Stimulated activated CD8-positive, alpha-beta memory T cell treated with anti-CD3 and anti-CD28 coated beads, Interleukin-12 subunit alpha, Interleukin-12 subunit beta, amount 100 ng/mL, for 24 hours (primary cell): ENCODE results near the gene OPRD1.
"Not testable (repeated sequence)": the region's sequence is repeated elsewhere in the genome, so short reads cannot be mapped to it uniquely, and the experiment has no call there.

Source experiments
- DNase-seq: peaks from one replicate; pipeline ENCODE4 v3.0.0-alpha.2; 2020; ENCODE audit errors: extremely low read depth

The OPRD1 gene

DNA sequence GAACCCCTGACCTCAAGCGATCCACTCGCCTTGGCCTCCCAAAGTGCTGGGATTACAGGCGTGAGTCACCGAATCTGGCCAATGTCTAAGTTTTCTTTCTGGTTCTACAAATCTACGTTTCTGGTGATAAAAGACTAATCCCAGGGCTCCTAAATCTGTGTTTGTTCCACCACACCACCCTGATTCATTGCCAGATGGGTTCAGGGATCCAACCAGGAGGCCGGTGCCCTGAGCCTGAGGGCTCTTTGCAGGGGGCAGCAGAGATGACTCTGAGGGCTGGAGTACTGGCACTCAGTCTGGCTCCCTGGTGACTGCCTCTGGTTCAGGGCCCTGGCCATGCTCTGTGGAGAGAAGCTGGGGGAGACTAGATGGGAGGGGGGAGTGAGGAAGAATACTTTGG, 10.5 kb upstream of the OPRD1 start:
- DNase-seq: no peak

DNA sequence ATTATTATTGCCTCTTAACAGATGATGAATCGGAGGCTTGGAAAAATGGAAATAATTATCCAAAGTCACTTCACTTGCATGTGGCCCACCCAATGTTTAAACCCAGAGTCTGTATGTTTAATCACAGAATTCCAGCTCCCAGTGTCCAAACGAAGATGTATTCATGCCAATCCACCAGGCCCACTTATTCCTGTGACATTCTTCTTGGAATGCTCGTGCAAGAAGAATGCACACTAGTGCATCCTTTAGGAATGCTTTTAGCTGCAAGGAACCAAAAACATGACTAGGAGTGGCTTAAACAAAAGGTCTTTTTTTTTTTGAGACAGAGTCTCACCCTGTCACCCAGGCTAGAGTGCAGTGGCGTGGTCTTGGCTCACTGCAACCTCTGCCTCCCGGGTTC, 8.9 kb upstream of the OPRD1 start:
- no peak for DNase-seq

DNA sequence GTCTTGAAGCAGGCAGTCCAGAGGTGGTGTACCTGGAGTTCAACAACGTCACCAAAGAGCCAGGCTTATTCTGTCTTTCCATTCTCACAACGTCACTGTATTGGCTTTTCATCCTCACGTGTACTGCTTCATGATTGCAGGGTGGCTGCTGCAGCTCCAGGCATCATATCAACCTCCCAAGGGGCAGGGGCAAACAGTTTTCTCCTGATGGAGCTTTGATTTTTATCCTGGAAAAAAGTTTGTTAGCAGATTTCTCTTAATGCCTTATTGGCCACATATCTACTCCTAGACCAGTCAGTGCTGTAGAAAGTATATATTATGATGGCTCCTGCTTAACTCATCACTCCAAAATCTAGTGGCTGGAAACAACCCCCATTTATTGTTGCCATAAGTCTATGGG, 8.3 kb upstream of the OPRD1 start:
- DNase-seq: no peak

DNA sequence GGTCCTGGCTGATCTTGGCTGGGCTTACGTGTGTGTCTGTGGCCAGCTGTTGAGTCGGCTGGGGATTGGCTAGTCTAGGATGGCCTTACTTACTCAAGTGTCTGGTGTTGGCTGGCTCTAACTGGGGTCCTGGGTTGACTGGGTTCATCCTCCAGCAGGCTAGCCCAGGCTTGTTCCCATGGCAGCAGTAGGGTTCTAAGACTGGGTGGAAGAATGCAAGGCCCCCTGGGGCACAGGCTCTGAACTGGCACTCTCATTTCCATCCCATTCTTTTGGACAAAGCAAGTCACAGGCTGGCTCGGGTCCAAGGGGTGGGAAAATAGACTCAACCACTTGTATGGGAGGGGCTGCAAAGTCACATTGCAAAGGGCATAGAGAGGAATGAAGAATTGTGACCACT, 7.9 kb upstream of the OPRD1 start:
- DNase-seq: no peak

DNA sequence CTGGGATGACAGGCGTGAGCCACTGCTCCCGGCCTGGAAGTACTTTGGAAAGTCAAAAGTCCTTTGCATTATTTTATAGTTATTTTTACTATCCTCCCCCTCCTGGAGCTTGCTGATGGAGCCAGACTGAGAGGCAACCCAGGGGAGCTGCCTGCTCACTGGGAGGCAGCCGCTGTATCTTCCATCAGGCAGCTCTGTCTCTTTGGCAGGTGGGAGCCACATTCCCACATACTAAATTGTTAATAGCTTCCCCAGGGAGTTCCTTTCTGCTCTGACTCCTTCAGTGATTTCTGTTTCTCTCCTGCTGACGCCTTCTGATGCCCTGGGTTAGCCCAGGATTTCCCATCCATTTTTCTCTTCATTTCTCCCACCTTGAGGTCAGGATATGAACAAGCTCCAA, 4.9 kb upstream of the OPRD1 start:
- DNase-seq: no peak

- DNase-seq: no peak
Observed at GRCh38 chr1:28807986-28808385, 4.0 kb upstream of the OPRD1 start.

GRCh38 chr1:28811369-28811765, 603 bp upstream of the OPRD1 start:
- DNase-seq: no peak

DNA sequence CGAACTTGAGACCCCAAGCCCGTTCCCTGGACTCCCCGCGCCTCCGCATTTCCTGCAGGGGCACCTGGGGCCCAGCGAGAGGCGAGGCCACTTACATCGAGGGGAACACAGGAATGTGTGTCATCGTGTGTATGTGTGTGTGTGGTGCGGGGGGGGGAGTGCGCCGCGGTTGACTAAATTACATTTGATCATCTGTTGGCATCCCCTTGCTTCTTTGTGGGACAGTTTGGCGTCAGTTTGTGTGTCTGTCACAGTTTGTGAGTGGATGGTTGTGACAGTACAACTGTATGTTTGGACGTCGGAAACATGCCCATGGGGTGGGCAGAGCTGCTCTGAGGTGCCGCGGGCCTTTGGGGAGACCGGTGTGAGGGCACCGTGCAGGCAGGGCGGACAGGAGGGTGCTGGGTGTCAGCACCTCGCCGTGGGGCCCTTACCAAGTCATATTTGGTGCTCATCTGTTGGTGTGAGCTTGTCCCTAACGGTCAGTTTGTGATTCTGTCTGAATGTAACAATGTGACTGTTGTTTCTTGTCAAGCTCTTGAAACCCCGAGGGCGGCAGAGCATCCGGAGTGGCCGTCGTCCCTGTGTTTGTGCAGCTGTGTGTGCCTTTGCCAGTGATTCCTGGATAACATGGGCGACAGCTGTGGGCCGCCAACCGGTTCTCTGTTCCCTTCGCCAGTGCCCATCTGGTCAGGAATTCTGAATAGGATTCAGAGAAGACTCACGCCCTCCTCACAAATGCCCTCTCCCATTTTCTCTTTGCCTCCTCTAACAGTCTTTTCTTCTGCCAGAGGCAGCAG, 899 bp downstream of the OPRD1 start:
- DNase-seq: no peak

GRCh38 chr1:28813931-28814465, 2.0 kb downstream of the OPRD1 start:
- no peak for DNase-seq

GRCh38 chr1:28815533-28816185, 3.7 kb downstream of the OPRD1 start:
- no peak for DNase-seq

DNA sequence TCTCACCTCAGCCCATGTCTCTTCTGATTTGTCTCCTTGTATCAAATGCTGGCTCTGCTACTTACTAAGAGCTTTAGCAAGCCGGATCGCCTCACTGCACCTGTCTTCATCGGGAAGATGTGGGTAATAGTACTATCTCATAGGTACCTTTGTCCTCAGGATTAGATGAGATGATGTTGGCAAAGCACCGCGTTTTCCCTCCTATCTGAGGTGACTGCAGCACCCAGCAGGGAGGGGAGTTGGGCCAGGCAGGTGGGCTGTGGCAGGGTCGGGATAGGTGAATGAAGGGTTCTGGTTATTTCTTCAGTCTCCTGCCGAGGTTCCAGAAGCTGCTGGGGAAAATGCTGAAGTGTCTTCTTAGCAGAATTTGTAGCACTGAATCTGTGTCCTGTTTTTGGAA, 5.2 kb downstream of the OPRD1 start:
- DNase-seq: no peak

- no peak for DNase-seq
Observed at GRCh38 chr1:28819020-28819419, 7.0 kb downstream of the OPRD1 start.

GRCh38 chr1:28822799-28823198, 10.8 kb downstream of the OPRD1 start:
- DNase-seq: no peak

DNA sequence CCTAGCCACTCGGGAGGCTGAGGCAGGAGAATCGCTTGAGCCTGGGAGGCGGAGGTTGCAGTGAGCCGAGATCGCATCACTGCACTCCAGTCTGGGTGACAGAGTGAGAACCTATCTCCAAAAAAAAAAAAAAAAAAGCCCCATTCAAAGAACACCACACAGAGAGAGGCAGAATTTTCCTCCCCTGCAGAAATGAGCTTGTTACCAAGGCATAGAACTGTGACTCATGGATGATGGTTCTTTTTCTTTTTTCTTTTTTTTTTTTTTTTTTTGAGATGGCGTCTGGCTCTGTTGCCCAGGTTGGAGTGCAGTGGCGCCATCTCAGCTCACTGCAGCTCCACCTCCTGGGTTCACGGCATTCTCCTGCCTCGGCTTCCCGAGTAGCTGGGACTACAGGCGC, 12.1 kb downstream of the OPRD1 start:
- not testable (repeated sequence) for DNase-seq

- DNase-seq: not testable (repeated sequence)
Observed at GRCh38 chr1:28828227-28828858, 16.4 kb downstream of the OPRD1 start.

- no peak for DNase-seq
Observed at GRCh38 chr1:28830814-28831213, 18.8 kb downstream of the OPRD1 start.

GRCh38 chr1:28832966-28833365, 21.0 kb downstream of the OPRD1 start:
- no peak for DNase-seq

GRCh38 chr1:28833381-28833780, 21.4 kb downstream of the OPRD1 start:
- no peak for DNase-seq

DNA sequence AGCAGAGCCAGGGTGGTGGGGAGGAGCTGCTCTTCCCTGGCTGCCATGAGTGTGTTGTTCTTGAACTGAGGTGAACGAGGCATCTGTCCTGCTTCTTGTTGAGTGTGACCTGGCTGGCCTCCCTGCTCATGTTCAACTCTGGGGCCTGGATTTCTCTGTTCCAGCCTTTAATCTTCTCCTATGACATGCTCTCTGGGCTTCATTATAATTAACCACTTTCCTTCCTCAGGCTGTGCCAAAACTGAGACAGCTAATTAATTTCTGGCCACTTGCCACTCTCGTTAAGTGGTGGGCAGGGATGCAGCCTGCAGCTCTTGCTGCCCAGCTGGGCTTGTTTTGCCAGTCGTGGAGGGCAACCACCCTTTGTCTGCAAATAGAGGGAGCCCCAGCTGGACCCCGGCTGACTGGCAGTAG, 23.3 kb downstream of the OPRD1 start:
- no peak for DNase-seq

DNA sequence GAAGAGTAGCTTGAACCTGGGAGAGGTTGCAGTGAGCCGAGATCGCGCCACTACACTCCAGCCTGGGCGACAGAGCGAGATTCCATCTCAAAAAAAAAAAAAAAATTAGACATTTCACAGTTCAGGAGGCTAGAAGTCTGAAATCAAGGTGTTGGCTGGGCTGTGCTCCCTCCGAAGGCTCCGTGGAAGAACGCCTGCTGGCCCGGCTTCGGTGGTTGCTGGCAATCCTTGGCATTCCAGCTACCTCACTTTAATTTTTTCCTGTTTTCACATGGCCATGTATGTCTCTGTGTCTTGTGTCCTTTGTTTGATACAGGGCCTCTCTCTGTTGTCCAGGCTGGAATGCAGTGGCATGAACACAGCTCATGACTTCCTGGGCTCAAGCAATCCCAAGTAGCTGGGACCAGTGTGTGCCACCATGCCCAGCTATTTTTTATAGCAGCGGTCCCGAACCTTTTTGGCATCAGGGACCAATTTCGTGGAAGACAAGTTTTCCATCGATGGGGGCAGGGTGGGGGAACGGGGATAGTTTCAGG, 24.5 kb downstream of the OPRD1 start:
- no peak for DNase-seq

- DNase-seq: no peak
Observed at GRCh38 chr1:28840928-28841544, 29.1 kb downstream of the OPRD1 start.
